Measurements from ENCODE around the gene FBXO31.

The FBXO31 gene

GRCh38 chr16:87361916-87362619 lies 21.5 kb downstream of the FBXO31 start:
- no peak for DNase-seq

GRCh38 chr16:87360862-87361610 lies 22.5 kb downstream of the FBXO31 start:
- no peak for DNase-seq

GRCh38 chr16:87359121-87359520 lies 24.5 kb downstream of the FBXO31 start:
- no peak for DNase-seq

GRCh38 chr16:87358696-87359095 lies 24.9 kb downstream of the FBXO31 start:
- DNase-seq: no peak

- DNase-seq: no peak
Measured at GRCh38 chr16:87358250-87358649, 25.3 kb downstream of the FBXO31 start.

- no peak for DNase-seq
Measured at GRCh38 chr16:87356491-87356853, 27.1 kb downstream of the FBXO31 start.

GRCh38 chr16:87353613-87354012 lies 30.0 kb downstream of the FBXO31 start:
- DNase-seq: no peak

GRCh38 chr16:87352818-87353217 lies 30.8 kb downstream of the FBXO31 start:
- no peak for DNase-seq

GRCh38 chr16:87351320-87351698 lies 32.3 kb downstream of the FBXO31 start:
- no peak for DNase-seq

- DNase-seq: no peak
Measured at GRCh38 chr16:87350681-87351319, 32.8 kb downstream of the FBXO31 start.

GRCh38 chr16:87350031-87350430 lies 33.5 kb downstream of the FBXO31 start:
- no peak for DNase-seq

GRCh38 chr16:87348616-87349157 lies 34.9 kb downstream of the FBXO31 start:
- DNase-seq: no peak

- no peak for DNase-seq
Measured at GRCh38 chr16:87347932-87348615, 35.5 kb downstream of the FBXO31 start.

- DNase-seq: no peak
Measured at GRCh38 chr16:87346517-87347060, 37.0 kb downstream of the FBXO31 start.

GRCh38 chr16:87345726-87346424 lies 37.7 kb downstream of the FBXO31 start:
- no peak for DNase-seq

- DNase-seq: no peak
Measured at GRCh38 chr16:87344931-87345631, 38.5 kb downstream of the FBXO31 start.

- DNase-seq: no peak
Measured at GRCh38 chr16:87344165-87344930, 39.2 kb downstream of the FBXO31 start.

GRCh38 chr16:87343753-87344050 lies 39.9 kb downstream of the FBXO31 start:
- no peak for DNase-seq

GRCh38 chr16:87342978-87343752 lies 40.4 kb downstream of the FBXO31 start:
- no peak for DNase-seq

- DNase-seq: no peak
Measured at GRCh38 chr16:87342504-87342903, 41.1 kb downstream of the FBXO31 start.
